Testis (tissue), 3 donors: Measurements from ENCODE around the gene VWA3A. TPM values are rescaled to one million over a fixed set of nuclear protein-coding genes. Genes with fewer than 3 reads are reported as not detected.
"Not testable (repeated sequence)": the region's sequence is repeated elsewhere in the genome, so short reads cannot be mapped to it uniquely, and the experiment has no call there.

Source experiments
- DNase-seq: peaks from one replicate; pipeline ENCODE4 v3.0.0-alpha.2; 2019
- H3K27ac ChIP-seq, 2 donors: fragments of 200-600 bp; sonication (generic); one replicate each; pipeline ENCODE4 v1.5.1; 2019
- H3K27me3 ChIP-seq: fragments of 200-600 bp; sonication (generic); one replicate; pipeline ENCODE4 v1.5.1; 2019
- H3K36me3 ChIP-seq: fragments of 200-600 bp; sonication (generic); one replicate; pipeline ENCODE4 v1.5.1; 2017; ENCODE audit warnings: low read depth; ENCODE audit errors: missing control alignments
- H3K4me1 ChIP-seq: fragments of 200-600 bp; sonication (generic); one replicate; pipeline ENCODE4 v1.5.1; 2019
- H3K4me3 ChIP-seq, 2 donors: fragments of 200-600 bp; sonication (generic); one replicate each; pipeline ENCODE4 v1.5.1; 2017 to 2019
- H3K9me3 ChIP-seq: fragments of 200-600 bp; sonication (generic); one replicate; pipeline ENCODE4 v1.5.1; 2017
- POLR2A ChIP-seq: fragments of 450-650 bp; IDR thresholded peaks from one replicate; pipeline ENCODE4 v1.6.1; 2017; ENCODE audit warnings: antibody characterized with exemption, mild to moderate bottlenecking, moderate library complexity
- WGBS, 2 donors: methylation state at CpG; one replicate each; pipeline ENCODE4 v1.1.5; 2018; 5-methylcytosine and 5-hydroxymethylcytosine counted together
- intact Hi-C: fragments of 100-400 bp; cut with DNase I; formaldehyde crosslinking; loops from one replicate; pipeline ENCODE4 v1.15.1; 2023; ENCODE audit warnings: low total_unique reads
- polyA plus RNA-seq: library from polyadenylated mRNA; stranded (reverse); fragments of 350-450 nt; fragmentation: Illumina TruSeq; extraction: RNeasy Lipid Tissue Mini Kit (QIAGEN cat#74804); gene quantifications from one replicate; pipeline ENCODE4 v1.2.3, GENCODE V29; 2014; ENCODE audit warnings: low read depth, low replicate concordance; ENCODE audit not compliant: insufficient read depth
- total RNA-seq, 2 donors: library from RNA; depleted of rRNA; stranded (reverse); fragments of >200 nt; gene quantifications; one replicate each; pipeline ENCODE4 v1.2.3, GENCODE V29; 2016
- TF ChIP-seq, protein P1 (sequence below), 3 experiments: fragments of 450-650 bp in 2 of 3; fragments of 200-600 bp in 1 of 3; sonication (generic) in 1 of 3; IDR thresholded peaks; one replicate each; pipeline ENCODE4 v1.5.1; 2016 to 2019; ENCODE audit warnings: antibody characterized with exemption in 3 of 3, mild to moderate bottlenecking in 2 of 3, moderate library complexity in 1 of 3

The VWA3A gene
- total and polyA plus RNA-seq, 3 donors from 2014 or later = 5.0 to 15.8 (median 9.8) TPM

DNA sequence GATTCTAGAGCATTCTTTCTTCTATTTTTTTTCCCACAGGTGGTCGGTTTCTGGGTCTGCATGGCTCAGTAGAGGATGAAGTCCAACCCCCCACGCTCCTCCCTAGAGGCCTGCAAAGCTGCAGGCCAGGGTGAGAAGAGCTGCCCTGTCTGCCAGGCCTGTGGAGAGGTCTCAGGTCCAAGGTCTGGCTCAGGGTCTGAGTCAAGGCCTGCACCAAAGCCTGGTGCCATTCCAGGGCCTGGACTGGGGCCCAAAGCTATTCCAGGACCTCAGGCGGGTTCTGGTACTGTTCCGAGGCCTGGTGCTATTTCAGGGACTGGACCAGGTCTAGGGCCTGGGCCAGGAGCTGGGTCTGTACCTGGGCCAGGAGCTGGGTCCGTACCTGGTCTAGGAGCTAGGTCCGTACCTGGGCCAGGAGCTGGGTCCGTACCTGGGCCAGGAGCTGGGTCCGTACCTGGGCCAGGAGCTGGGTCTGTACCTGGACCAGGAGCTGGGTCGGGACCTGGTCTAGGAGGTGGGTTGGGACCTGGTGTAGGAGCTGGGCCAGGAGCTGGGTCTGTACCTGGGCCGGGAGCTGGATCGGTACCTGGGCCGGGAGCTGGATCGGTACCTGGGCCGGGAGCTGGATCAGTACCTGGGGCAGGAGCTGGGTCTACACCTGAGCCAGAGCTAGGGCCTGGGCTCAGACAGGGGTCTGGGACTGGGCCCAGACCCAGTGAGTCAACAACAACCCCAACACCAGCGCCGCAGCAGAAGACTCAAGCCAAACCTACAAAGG is 73.4 kb downstream of the VWA3A start:
- no peak overlapping the region for H3K27ac ChIP-seq
- intact Hi-C loops = no loop called here
- no peaks in the 10 kb centered on the region for H3K9me3 ChIP-seq
- TF ChIP-seq, protein P1, sequence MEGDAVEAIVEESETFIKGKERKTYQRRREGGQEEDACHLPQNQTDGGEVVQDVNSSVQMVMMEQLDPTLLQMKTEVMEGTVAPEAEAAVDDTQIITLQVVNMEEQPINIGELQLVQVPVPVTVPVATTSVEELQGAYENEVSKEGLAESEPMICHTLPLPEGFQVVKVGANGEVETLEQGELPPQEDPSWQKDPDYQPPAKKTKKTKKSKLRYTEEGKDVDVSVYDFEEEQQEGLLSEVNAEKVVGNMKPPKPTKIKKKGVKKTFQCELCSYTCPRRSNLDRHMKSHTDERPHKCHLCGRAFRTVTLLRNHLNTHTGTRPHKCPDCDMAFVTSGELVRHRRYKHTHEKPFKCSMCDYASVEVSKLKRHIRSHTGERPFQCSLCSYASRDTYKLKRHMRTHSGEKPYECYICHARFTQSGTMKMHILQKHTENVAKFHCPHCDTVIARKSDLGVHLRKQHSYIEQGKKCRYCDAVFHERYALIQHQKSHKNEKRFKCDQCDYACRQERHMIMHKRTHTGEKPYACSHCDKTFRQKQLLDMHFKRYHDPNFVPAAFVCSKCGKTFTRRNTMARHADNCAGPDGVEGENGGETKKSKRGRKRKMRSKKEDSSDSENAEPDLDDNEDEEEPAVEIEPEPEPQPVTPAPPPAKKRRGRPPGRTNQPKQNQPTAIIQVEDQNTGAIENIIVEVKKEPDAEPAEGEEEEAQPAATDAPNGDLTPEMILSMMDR (IDR thresholded peaks at IDR 0.05) = no peak
- no peak for TF ChIP-seq POLR2A
- H3K27me3 ChIP-seq = no peaks in the 10 kb centered on the region
- H3K4me1 ChIP-seq = no peaks in the 10 kb centered on the region
- no peaks in the 10 kb centered on the region for H3K36me3 ChIP-seq
- H3K4me3 ChIP-seq = no peak overlapping the region
- WGBS, 2 donors = 86 to 94% methylated on average over 6 to 16 of the region's 16 CpGs
- no peak for DNase-seq

- H3K4me3 ChIP-seq = no peak overlapping the region
- 86 to 92% methylated on average over 6 of the region's 6 CpGs for WGBS, 2 donors
- no peaks in the 10 kb centered on the region for H3K27me3 ChIP-seq
- TF ChIP-seq, protein P1 (IDR thresholded peaks at IDR 0.05) = no peak
- no peak for TF ChIP-seq POLR2A
- H3K27ac ChIP-seq = no peak overlapping the region
- H3K4me1 ChIP-seq = no peaks in the 10 kb centered on the region
- H3K9me3 ChIP-seq = no peaks in the 10 kb centered on the region
- no peak for DNase-seq
- H3K36me3 ChIP-seq = no peaks in the 10 kb centered on the region
- intact Hi-C loops = no loop called here
Measured at GRCh38 chr16:22171953-22172352, 79.6 kb downstream of the VWA3A start.

DNA sequence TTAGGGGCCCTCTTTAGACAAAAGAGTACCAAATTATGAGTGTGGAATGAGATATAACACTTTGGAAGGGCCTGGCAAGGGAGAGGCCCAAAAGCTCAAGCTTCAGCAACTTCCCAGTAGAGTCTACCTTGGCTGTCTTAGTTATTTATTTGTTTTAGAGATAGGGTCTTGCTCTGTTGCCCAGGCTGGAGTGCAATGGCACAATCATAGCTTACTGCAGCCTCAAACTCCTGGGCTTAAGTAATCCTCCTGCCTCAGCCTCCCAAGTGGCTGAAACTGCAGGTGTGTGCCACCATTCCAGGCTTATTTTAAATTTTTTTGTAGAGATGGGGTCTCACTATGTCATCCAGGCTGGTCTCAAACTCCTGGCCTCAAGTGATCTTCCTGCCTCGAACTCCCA is 80.3 kb downstream of the VWA3A start:
- intact Hi-C loops = not testable (repeated sequence)
- 87 to 93% methylated on average over 1 of the region's 1 CpG for WGBS, 2 donors

GRCh38 chr16:22174642-22175041 is 82.3 kb downstream of the VWA3A start:
- intact Hi-C loops = no loop called here

More for the DNA sequence above, 80.3 kb downstream of the VWA3A start:
- H3K4me3 ChIP-seq, H3K27me3 ChIP-seq, H3K36me3 ChIP-seq, H3K4me1 ChIP-seq, H3K9me3 ChIP-seq, H3K27ac ChIP-seq, DNase-seq: not testable (repeated sequence)

More at GRCh38 chr16:22174642-22175041, 82.3 kb downstream of the VWA3A start:
- Histone ChIP-seq H3K27ac (no peak overlapping the region), H3K36me3 (no peaks in the 10 kb centered on the region), H3K27me3 (no peaks in the 10 kb centered on the region), H3K4me3 (no peak overlapping the region), H3K4me1 (no peaks in the 10 kb centered on the region), H3K9me3 (no peaks in the 10 kb centered on the region)
- no peak for DNase-seq
- TF ChIP-seq, protein P1 (IDR thresholded peaks at IDR 0.05) = no peak
- no peak for TF ChIP-seq POLR2A
- 76 to 85% methylated on average over 9 of the region's 9 CpGs for WGBS, 2 donors
